ENCODE data around the gene RAB11FIP5.

RAB11FIP5 gene

GRCh38 chr2:73033142-73033765 is 79.5 kb downstream of the RAB11FIP5 start:
- Histone ChIP-seq H3K27me3 (ENCODE audit: insufficient read depth, low read length) (no peaks in the 10 kb centered on the region), H3K9ac (ENCODE audit: low read depth, low read length) (no peak overlapping the region), H3K36me3 (ENCODE audit: insufficient read depth, low read depth, low read length) (peaks cover 4% of the 10 kb centered on the region; the same call in 1 of the 2 replicates), H3K4me3 (ENCODE audit: low read length) (no peak overlapping the region), H3K9me3 (ENCODE audit: insufficient read depth, low read depth, low read length) (no peaks in the 10 kb centered on the region), H3K27ac (ENCODE audit: low read length) (no peak overlapping the region), H3K4me1 (ENCODE audit: insufficient read depth, low read length) (peaks cover 7% of the 10 kb centered on the region; the same call in 1 of the 2 replicates)

DNA sequence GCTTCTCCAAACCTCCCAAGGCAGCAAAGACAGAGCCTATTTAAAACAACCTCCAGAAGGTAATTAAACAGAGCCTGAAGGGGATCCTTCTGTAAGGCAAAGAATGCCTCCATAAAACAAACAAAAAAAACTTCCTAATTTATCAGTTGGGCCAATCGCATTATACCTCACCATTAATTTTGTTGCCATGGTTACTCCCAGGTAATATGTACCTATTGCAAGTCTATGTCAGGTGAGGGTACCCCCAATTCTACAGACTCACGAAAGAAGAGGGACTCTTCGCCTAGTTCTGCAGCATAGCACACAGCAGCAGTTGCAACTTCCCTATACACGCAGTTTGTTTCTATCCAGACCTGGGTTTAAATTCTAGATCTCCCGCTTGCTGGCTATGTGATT is 80.0 kb downstream of the RAB11FIP5 start:
- Histone ChIP-seq H3K27me3 (ENCODE audit: insufficient read depth, low read length) (no peaks in the 10 kb centered on the region), H3K4me3 (ENCODE audit: low read length) (no peak overlapping the region), H3K36me3 (ENCODE audit: insufficient read depth, low read depth, low read length) (peaks cover 3% of the 10 kb centered on the region; the same call in 1 of the 2 replicates), H3K9me3 (ENCODE audit: insufficient read depth, low read depth, low read length) (no peaks in the 10 kb centered on the region), H3K27ac (ENCODE audit: low read length) (no peak overlapping the region), H3K4me1 (ENCODE audit: insufficient read depth, low read length) (peaks cover 7% of the 10 kb centered on the region; the same call in 1 of the 2 replicates), H3K9ac (ENCODE audit: low read depth, low read length) (no peak overlapping the region)

GRCh38 chr2:73031725-73032701 is 80.7 kb downstream of the RAB11FIP5 start:
- Histone ChIP-seq H3K4me3 (ENCODE audit: low read length) (no peak overlapping the region), H3K27ac (ENCODE audit: low read length) (no peak overlapping the region), H3K9me3 (ENCODE audit: insufficient read depth, low read depth, low read length) (no peaks in the 10 kb centered on the region), H3K36me3 (ENCODE audit: insufficient read depth, low read depth, low read length) (peaks cover 3% of the 10 kb centered on the region; the same call in 1 of the 2 replicates), H3K9ac (ENCODE audit: low read depth, low read length) (no peak overlapping the region), H3K4me1 (ENCODE audit: insufficient read depth, low read length) (peaks cover 7% of the 10 kb centered on the region; the same call in 1 of the 2 replicates), H3K27me3 (ENCODE audit: insufficient read depth, low read length) (no peaks in the 10 kb centered on the region)

DNA sequence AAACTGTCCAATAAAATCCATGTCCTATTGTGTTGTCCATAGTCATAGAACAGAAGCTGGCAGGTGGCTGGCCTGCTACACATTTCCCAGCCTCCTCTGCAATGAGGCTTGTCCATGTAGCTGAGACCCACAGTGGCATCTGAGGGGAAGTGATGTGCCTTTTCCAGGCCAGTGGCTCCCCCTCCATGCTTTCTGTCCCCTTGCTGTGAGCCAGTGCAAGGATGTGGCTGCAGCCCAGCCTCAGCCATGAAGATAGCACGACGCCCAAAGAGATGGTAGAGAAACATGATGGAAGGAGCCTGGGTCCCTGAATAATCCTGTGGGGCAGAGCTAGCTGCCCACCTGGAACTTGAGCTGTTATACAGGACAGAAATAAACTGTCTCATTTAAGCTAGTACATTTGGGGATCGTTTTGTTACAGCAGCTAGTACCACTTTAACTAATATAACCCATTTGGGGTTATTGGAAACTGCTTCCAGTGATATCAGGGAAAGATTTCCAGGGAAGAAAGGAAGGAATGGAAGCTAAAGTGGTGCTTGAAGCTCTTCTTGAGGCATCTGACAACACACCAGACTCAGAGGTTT is 81.6 kb downstream of the RAB11FIP5 start:
- 0 out of 2 replicates have a peak, but pooled peaks cover 3% of the 10 kb centered on the region for H3K4me1 ChIP-seq (ENCODE audit: insufficient read depth, low read length)
- no peaks in the 10 kb centered on the region for H3K27me3 ChIP-seq (ENCODE audit: insufficient read depth, low read length)
- no peak overlapping the region for H3K9ac ChIP-seq (ENCODE audit: low read depth, low read length)
- H3K9me3 ChIP-seq (ENCODE audit: insufficient read depth, low read depth, low read length) = no peaks in the 10 kb centered on the region
- no peak overlapping the region for H3K27ac ChIP-seq (ENCODE audit: low read length)
- no peak overlapping the region for H3K4me3 ChIP-seq (ENCODE audit: low read length)
- H3K36me3 ChIP-seq (ENCODE audit: insufficient read depth, low read depth, low read length) = peaks cover 3% of the 10 kb centered on the region; the same call in 1 of the 2 replicates

- no peaks in the 10 kb centered on the region for H3K4me1 ChIP-seq (ENCODE audit: insufficient read depth, low read length)
- no peak overlapping the region for H3K4me3 ChIP-seq (ENCODE audit: low read length)
- no peaks in the 10 kb centered on the region for H3K9me3 ChIP-seq (ENCODE audit: insufficient read depth, low read depth, low read length)
- H3K36me3 ChIP-seq (ENCODE audit: insufficient read depth, low read depth, low read length) = peaks cover 3% of the 10 kb centered on the region; the same call in 1 of the 2 replicates
- H3K27me3 ChIP-seq (ENCODE audit: insufficient read depth, low read length) = no peaks in the 10 kb centered on the region
- no peak overlapping the region for H3K27ac ChIP-seq (ENCODE audit: low read length)
- H3K9ac ChIP-seq (ENCODE audit: low read depth, low read length) = no peak overlapping the region
Observed at GRCh38 chr2:73028841-73029240, 83.9 kb downstream of the RAB11FIP5 start.

DNA sequence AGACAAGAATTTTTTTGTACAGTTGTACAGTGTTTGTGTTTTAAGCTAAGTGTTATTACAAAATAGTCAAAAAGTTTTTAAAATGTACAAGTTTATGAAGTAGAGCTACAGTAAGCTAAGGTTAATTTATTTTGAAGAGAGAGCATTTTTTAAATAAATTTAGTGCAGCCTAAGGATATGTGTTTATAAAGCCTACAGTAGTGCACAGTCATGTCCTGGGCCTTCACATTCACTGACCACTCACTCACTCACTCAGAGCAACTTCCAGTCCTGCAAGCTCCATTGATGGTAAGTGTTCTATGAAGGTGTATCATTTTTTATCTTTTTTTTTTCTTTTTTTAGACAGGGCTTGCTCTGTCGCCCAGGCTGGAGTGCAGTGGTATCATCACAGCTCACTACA is 85.4 kb downstream of the RAB11FIP5 start:
- Histone ChIP-seq H3K27me3 (ENCODE audit: insufficient read depth, low read length) (no peaks in the 10 kb centered on the region), H3K4me3 (ENCODE audit: low read length) (no peak overlapping the region), H3K36me3 (ENCODE audit: insufficient read depth, low read depth, low read length) (peaks cover 3% of the 10 kb centered on the region; the same call in 1 of the 2 replicates), H3K4me1 (ENCODE audit: insufficient read depth, low read length) (no peaks in the 10 kb centered on the region), H3K27ac (ENCODE audit: low read length) (no peak overlapping the region), H3K9me3 (ENCODE audit: insufficient read depth, low read depth, low read length) (no peaks in the 10 kb centered on the region), H3K9ac (ENCODE audit: low read depth, low read length) (no peak overlapping the region)

- no peak overlapping the region for H3K27ac ChIP-seq (ENCODE audit: low read length)
Observed at GRCh38 chr2:73023497-73023896, 89.3 kb downstream of the RAB11FIP5 start.

More at GRCh38 chr2:73023497-73023896, 89.3 kb downstream of the RAB11FIP5 start:
- Histone ChIP-seq H3K4me3 (ENCODE audit: low read length) (no peak overlapping the region), H3K4me1 (ENCODE audit: insufficient read depth, low read length) (no peaks in the 10 kb centered on the region), H3K27me3 (ENCODE audit: insufficient read depth, low read length) (no peaks in the 10 kb centered on the region), H3K9ac (ENCODE audit: low read depth, low read length) (no peak overlapping the region), H3K9me3 (ENCODE audit: insufficient read depth, low read depth, low read length) (no peaks in the 10 kb centered on the region), H3K36me3 (ENCODE audit: insufficient read depth, low read depth, low read length) (peaks cover 10% of the 10 kb centered on the region; the same call in 1 of the 2 replicates)
